Caco-2 (cell line): ENCODE measurements around the gene FAF2. TPM values are rescaled to one million over a fixed set of nuclear protein-coding genes. Genes with fewer than 3 reads are reported as not detected.

Experiments used
- BruUV-seq: library from RNA; stranded (reverse); fragments of 400-500 nt; replicated peaks from 2 replicates; lab custom pipeline; 2021; lab: Mats Ljungman, UMichigan
- CTCF ChIA-PET: fragments of 300-600 bp; sonication (Branson Sonifier 250); formaldehyde crosslinking; loops from one replicate; lab custom pipeline; 2022; ENCODE audit warnings: antibody characterized with exemption; lab: Charles Lee
- POLR2A ChIA-PET: fragments of 300-600 bp; sonication (Branson Sonifier 250); formaldehyde crosslinking; loops from one replicate; lab custom pipeline; 2022; ENCODE audit warnings: antibody characterized with exemption; lab: Charles Lee
- DNase-seq, 2 experiments: peaks; one replicate each; pipeline versions ENCODE4 v3.0.0 to v3.0.0-alpha.2; 2020 to 2022
- H3K27me3 ChIP-seq: replicated peaks from 2 replicates; pipeline ENCODE4 v1.6.0; 2011; ENCODE audit warnings: low read length; ENCODE audit not compliant: control insufficient read depth, insufficient read depth
- H3K36me3 ChIP-seq: 2 replicates; pipeline ENCODE4 v1.5.1; 2011; ENCODE audit warnings: low read length; ENCODE audit not compliant: control insufficient read depth, insufficient read depth
- H3K4me1 ChIP-seq: fragments of 250-450 bp; sonication (Bioruptor Pico); 2 replicates; pipeline ENCODE4 v1.5.1; 2020; ENCODE audit warnings: mild to moderate bottlenecking
- H3K4me3 ChIP-seq: 2 replicates; pipeline ENCODE4 v1.5.1; 2011; ENCODE audit warnings: low read depth, mild to moderate bottlenecking, control low read depth, low read length
- H3K9me3 ChIP-seq: fragments of 250-450 bp; sonication (Bioruptor Pico); 2 replicates; pipeline ENCODE4 v1.5.1; 2020; ENCODE audit warnings: mild to moderate bottlenecking, moderate library complexity
- H3K27ac Mint-ChIP-seq: one replicate; pipeline ENCODE4 v1.8.0; 2022; ENCODE audit warnings: mixed read lengths; ENCODE audit not compliant: unreplicated experiment
- H3K27me3 Mint-ChIP-seq: one replicate; pipeline ENCODE4 v1.8.0; 2022; ENCODE audit warnings: mixed read lengths; ENCODE audit not compliant: insufficient read depth, unreplicated experiment
- H3K36me3 Mint-ChIP-seq: one replicate; pipeline ENCODE4 v1.8.0; 2022; ENCODE audit warnings: mild to moderate bottlenecking, mixed read lengths; ENCODE audit not compliant: insufficient read depth, unreplicated experiment
- H3K4me1 Mint-ChIP-seq: one replicate; pipeline ENCODE4 v1.8.0; 2022; ENCODE audit warnings: low read depth, mixed read lengths; ENCODE audit not compliant: unreplicated experiment
- H3K4me3 Mint-ChIP-seq: one replicate; pipeline ENCODE4 v1.8.0; 2022; ENCODE audit warnings: mild to moderate bottlenecking, moderate library complexity, mixed read lengths; ENCODE audit not compliant: unreplicated experiment
- H3K9me3 Mint-ChIP-seq: one replicate; pipeline ENCODE4 v1.8.0; 2022; ENCODE audit warnings: mixed read lengths; ENCODE audit not compliant: unreplicated experiment
- CTCF ChIP-seq, 2 experiments: fragments of 200-600 bp in 1 of 2; IDR thresholded peaks; 1 replicate in 1 of 2; 2 replicates in 1 of 2; pipeline versions ENCODE4 v1.5.1 to v1.8.0; 2011 to 2022; ENCODE audit warnings: antibody characterized with exemption in 1 of 2, control low read depth in 1 of 2, inconsistent platforms in 1 of 2, low read depth in 1 of 2, low read length in 1 of 2, mild to moderate bottlenecking in 1 of 2, moderate library complexity in 1 of 2; ENCODE audit not compliant: insufficient read depth in 1 of 2, severe bottlenecking in 1 of 2, unreplicated experiment in 1 of 2
- intact Hi-C: fragments of 100-400 bp; cut with micrococcal nuclease; formaldehyde crosslinking; loops from one replicate; pipeline ENCODE4 v1.10.0; 2022; ENCODE audit not compliant: unreplicated experiment
- total RNA-seq: library from RNA; stranded (reverse); gene quantifications from 2 replicates; pipeline ENCODE4 v1.2.3, GENCODE V29; 2022

FAF2 gene
- total RNA-seq, 1 experiment from 2014 or later = 55.5 TPM

- Mint-ChIP-seq H3K4me3 (no peak overlapping the region), H3K27ac (no peak overlapping the region), H3K27me3 (no peaks in the 10 kb centered on the region), H3K4me1 (no peaks in the 10 kb centered on the region), H3K36me3 (peaks cover 92% of the 10 kb centered on the region), H3K9me3 (no peaks in the 10 kb centered on the region)
- no TSS peak for BruUV-seq
- DNase-seq = no peak
- no peaks in the 10 kb centered on the region for H3K4me1 ChIP-seq
- TF ChIP-seq CTCF (IDR thresholded peaks at IDR 0.05; ENCODE audit: insufficient read depth in 1 of 2, low read depth in 1 of 2, low read length in 1 of 2, severe bottlenecking in 1 of 2, unreplicated experiment in 1 of 2) = no peak
- ChIA-PET POLR2A (no interaction called here), CTCF (no interaction called here)
- intact Hi-C loops = no loop called here
- H3K4me3 ChIP-seq = no peak overlapping the region
- no peaks in the 10 kb centered on the region for H3K36me3 ChIP-seq
- H3K27me3 ChIP-seq = no peaks in the 10 kb centered on the region
- no peaks in the 10 kb centered on the region for H3K9me3 ChIP-seq
These were observed 51.1 kb downstream of the FAF2 start for GRCh38 chr5:176499273-176499672.

- Histone ChIP-seq H3K4me1 (no peaks in the 10 kb centered on the region), H3K27me3 (no peaks in the 10 kb centered on the region), H3K36me3 (no peaks in the 10 kb centered on the region), H3K4me3 (no peak overlapping the region), H3K9me3 (no peaks in the 10 kb centered on the region)
- no peaks in the 10 kb centered on the region for H3K4me1 Mint-ChIP-seq
- H3K27ac Mint-ChIP-seq = no peak overlapping the region
- intact Hi-C loops = no loop called here
- H3K27me3 Mint-ChIP-seq = no peaks in the 10 kb centered on the region
- no TSS peak for BruUV-seq
- CTCF ChIA-PET = no interaction called here
- no peak for TF ChIP-seq CTCF (IDR thresholded peaks at IDR 0.05; ENCODE audit: insufficient read depth in 1 of 2, low read depth in 1 of 2, low read length in 1 of 2, severe bottlenecking in 1 of 2, unreplicated experiment in 1 of 2)
- POLR2A ChIA-PET = no interaction called here
- H3K36me3 Mint-ChIP-seq = peaks cover 92% of the 10 kb centered on the region
- no peak for DNase-seq
- H3K9me3 Mint-ChIP-seq = no peaks in the 10 kb centered on the region
- H3K4me3 Mint-ChIP-seq = no peak overlapping the region
These were observed 52.3 kb downstream of the FAF2 start for GRCh38 chr5:176500511-176500910.

- TF ChIP-seq CTCF (IDR thresholded peaks at IDR 0.05; ENCODE audit: insufficient read depth in 1 of 2, low read depth in 1 of 2, low read length in 1 of 2, severe bottlenecking in 1 of 2, unreplicated experiment in 1 of 2) = no peak
- no peak overlapping the region for H3K4me3 ChIP-seq
- Mint-ChIP-seq H3K4me3 (no peak overlapping the region), H3K27ac (no peak overlapping the region), H3K9me3 (no peaks in the 10 kb centered on the region), H3K36me3 (peaks cover 92% of the 10 kb centered on the region), H3K27me3 (no peaks in the 10 kb centered on the region), H3K4me1 (no peaks in the 10 kb centered on the region)
- POLR2A ChIA-PET = no interaction called here
- no peaks in the 10 kb centered on the region for H3K9me3 ChIP-seq
- no peaks in the 10 kb centered on the region for H3K36me3 ChIP-seq
- H3K27me3 ChIP-seq = no peaks in the 10 kb centered on the region
- no peaks in the 10 kb centered on the region for H3K4me1 ChIP-seq
- CTCF ChIA-PET = no interaction called here
- intact Hi-C loops = no loop called here
- BruUV-seq = no TSS peak
- no peak for DNase-seq
These were observed 53.1 kb downstream of the FAF2 start for GRCh38 chr5:176501333-176501732.
